Fibroblast of lung (primary cell): Measurements from ENCODE around the gene FDX1.

Source experiments
- CTCF ChIP-seq, 2 donors: IDR thresholded peaks in 1 of 2; conservative IDR thresholded peaks in 1 of 2; 1 replicate in 1 of 2; 2 replicates in 1 of 2; pipeline ENCODE4 v1.5.1; 2011 to 2012; ENCODE audit warnings: low read length in 2 of 2, control low read depth in 1 of 2, inconsistent platforms in 1 of 2, low read depth in 1 of 2, mild to moderate bottlenecking in 1 of 2
- EZH2 ChIP-seq: IDR thresholded peaks from 2 replicates; pipeline ENCODE4 v1.5.1; 2012; ENCODE audit warnings: low read length, control low read depth, mild to moderate bottlenecking; ENCODE audit errors: missing control alignments

GRCh38 chr11:110428956-110429730, 605 bp upstream of the FDX1 start:
- TF ChIP-seq EZH2 (no peak), CTCF (conservative IDR thresholded peaks at IDR 0.05 in 1 of 2, IDR thresholded peaks at IDR 0.05 in 1 of 2; ENCODE audit: low read depth in 1 of 2, low read length in 2 of 2) (no peak)
